HUES6 (cell line): ENCODE measurements around the gene PTPRA.

Source experiments
- H3K27ac ChIP-seq: 2 replicates; pipeline ENCODE4 v1.7.0; 2013; ENCODE audit warnings: low read depth, mild to moderate bottlenecking, low read length, inconsistent platforms
- H3K27me3 ChIP-seq: 2 replicates; pipeline ENCODE4 v1.6.1; 2013; ENCODE audit warnings: low read length; ENCODE audit not compliant: control insufficient read depth, insufficient read depth
- H3K36me3 ChIP-seq: 2 replicates; pipeline ENCODE4 v1.6.1; 2013; ENCODE audit warnings: low read length; ENCODE audit not compliant: control insufficient read depth, insufficient read depth
- H3K4me1 ChIP-seq: 2 replicates; pipeline ENCODE4 v1.6.1; 2013; ENCODE audit warnings: low read length; ENCODE audit not compliant: control insufficient read depth, insufficient read depth
- H3K4me3 ChIP-seq: 2 replicates; pipeline ENCODE4 v1.5.1; 2013; ENCODE audit warnings: low read depth, low read length
- H3K9ac ChIP-seq: one replicate; pipeline ENCODE4 v1.6.1; 2013; ENCODE audit warnings: mild to moderate bottlenecking, low read length
- H3K9me3 ChIP-seq: 2 replicates; pipeline ENCODE4 v1.6.1; 2013; ENCODE audit warnings: low read depth, low read length; ENCODE audit not compliant: control insufficient read depth, insufficient read depth

Gene PTPRA

DNA sequence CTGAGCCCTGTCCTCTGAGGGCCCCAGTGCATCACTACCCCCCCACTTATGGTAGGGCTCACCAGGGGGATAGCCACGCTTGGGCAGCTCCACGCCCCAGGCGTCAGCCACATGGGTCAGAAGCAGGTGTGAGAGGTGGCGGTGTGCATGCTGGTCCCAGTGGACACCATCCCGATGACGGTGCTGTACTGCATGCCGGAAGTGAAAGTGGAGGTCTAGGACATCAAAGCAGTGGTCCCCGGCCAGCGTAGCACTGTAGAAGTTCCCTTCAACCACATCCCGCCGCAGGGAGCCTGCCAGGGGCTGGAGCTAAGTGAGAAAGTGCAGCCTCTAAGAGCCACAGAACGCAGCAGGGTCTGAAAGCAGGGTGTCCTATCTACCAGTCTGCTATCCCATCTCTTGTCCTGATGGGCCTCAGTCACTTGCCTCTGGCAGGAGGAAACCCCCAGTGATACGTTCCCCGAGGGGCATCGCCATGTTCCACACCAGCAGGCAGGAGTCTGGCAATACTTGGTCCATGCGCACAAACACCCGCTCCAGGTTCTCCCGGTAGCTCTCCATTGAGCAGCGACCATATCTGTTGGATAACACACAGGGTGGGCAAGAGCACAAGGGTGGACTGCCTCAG lies 35.0 kb upstream of the PTPRA start:
- H3K9ac ChIP-seq: no peak overlapping the region
- H3K27me3 ChIP-seq: peaks cover 15% of the 10 kb centered on the region
- H3K4me1 ChIP-seq: 0 out of 2 replicates have a peak, but pooled peaks cover 3% of the 10 kb centered on the region
- no peak overlapping the region for H3K4me3 ChIP-seq
- H3K36me3 ChIP-seq: peaks cover 22% of the 10 kb centered on the region; the same call in 1 of the 2 replicates
- H3K27ac ChIP-seq: no peak overlapping the region
- no peaks in the 10 kb centered on the region for H3K9me3 ChIP-seq

- Histone ChIP-seq H3K27ac (no peak overlapping the region), H3K27me3 (peaks cover 15% of the 10 kb centered on the region), H3K9ac (no peak overlapping the region), H3K36me3 (peaks cover 22% of the 10 kb centered on the region; the same call in 1 of the 2 replicates), H3K9me3 (no peaks in the 10 kb centered on the region), H3K4me1 (0 out of 2 replicates have a peak, but pooled peaks cover 3% of the 10 kb centered on the region), H3K4me3 (no peak overlapping the region)
Observed at GRCh38 chr20:2838847-2839671, 34.2 kb upstream of the PTPRA start.

DNA sequence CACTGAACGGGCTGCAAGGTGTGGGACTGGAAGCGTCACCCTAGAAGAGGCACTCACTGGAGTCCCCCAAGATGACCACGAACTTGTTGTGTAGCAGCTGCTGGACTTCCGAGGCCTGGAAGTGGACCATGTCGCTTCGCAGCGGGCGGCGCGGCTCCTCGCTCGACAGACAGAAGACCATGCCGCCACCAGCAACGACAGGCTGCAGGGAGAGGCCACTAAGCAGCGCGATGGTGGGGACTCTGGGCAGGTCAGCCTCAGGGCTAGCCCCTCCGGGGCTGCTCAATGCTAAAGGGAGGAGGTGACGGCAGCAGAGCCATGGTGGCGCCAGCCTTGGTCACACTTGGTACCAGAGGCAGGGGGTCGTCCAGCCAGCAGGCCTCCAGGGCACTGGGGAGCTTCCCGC lies 33.5 kb upstream of the PTPRA start:
- 0 out of 2 replicates have a peak, but pooled peaks cover 3% of the 10 kb centered on the region for H3K4me1 ChIP-seq
- H3K9me3 ChIP-seq: no peaks in the 10 kb centered on the region
- H3K4me3 ChIP-seq: peak overlapping the region; percentile 88
- no peak overlapping the region for H3K27ac ChIP-seq
- peak overlapping the region; percentile 93 for H3K9ac ChIP-seq
- H3K27me3 ChIP-seq: peaks cover 15% of the 10 kb centered on the region
- peaks cover 22% of the 10 kb centered on the region; the same call in 1 of the 2 replicates for H3K36me3 ChIP-seq

DNA sequence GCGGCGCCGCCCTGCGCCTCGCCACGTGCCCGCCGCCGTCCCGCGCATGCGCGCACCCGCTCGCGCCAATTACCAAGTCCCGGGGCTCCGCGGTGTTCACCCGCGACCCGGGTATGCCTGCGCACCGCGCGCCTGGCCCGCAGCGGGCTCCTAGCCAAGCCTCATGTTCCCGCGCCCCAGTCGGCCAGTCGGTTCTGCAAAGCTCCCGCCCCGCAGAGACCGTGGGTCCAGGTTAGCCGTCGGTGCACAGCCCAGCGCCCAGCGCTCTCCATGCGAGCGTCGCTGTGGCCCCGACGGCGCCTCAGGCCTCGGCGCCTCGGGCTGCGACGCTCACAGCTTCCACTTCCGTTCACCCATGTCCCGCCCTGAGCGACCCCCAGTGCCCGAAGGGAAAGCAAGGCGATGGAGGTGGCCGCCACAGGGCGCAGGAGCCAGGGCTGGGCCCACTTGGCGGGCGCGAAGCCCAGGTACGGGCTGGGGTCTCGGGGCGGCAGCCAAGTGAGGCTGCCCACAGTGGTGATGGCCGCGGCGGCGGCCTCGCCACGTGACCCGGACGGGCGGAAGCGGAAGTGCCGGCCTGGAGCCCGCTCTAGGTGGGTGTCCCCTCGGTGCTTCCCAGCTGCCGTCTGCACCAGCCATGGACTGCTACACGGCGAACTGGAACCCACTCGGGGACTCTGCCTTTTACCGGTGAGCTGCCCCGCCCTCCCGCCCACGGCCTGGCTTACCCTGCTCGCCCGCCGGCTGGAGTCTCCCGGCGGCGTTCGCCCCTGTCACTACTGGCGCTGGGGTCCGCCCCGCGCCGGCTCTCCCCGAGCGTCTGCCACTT lies 32.9 kb upstream of the PTPRA start, which contains the start of the genes PCED1A and VPS16:
PCED1A (minus strand) TSS at position 518 of the 829 bp plus-strand sequence. CDS start 743 bp downstream, outside the sequence.
VPS16 (plus strand) TSS at position 608 of the 829 bp plus-strand sequence; CDS start at position 638, 30 bp downstream.
- Histone ChIP-seq H3K27ac (peak within 1 kb of the TSS; percentile 85; the same call in 1 of the 2 replicates), H3K27me3 (peaks cover 15% of the 10 kb centered on the region), H3K4me3 (peak within 1 kb of the TSS; percentile 88), H3K9me3 (no peaks in the 10 kb centered on the region), H3K9ac (peak within 1 kb of the TSS; percentile 93), H3K36me3 (peaks cover 17% of the 10 kb centered on the region; the same call in 1 of the 2 replicates), H3K4me1 (0 out of 2 replicates have a peak, but pooled peaks cover 3% of the 10 kb centered on the region)

GRCh38 chr20:2840967-2841531 lies 32.2 kb upstream of the PTPRA start:
- H3K9me3 ChIP-seq: no peaks in the 10 kb centered on the region

DNA sequence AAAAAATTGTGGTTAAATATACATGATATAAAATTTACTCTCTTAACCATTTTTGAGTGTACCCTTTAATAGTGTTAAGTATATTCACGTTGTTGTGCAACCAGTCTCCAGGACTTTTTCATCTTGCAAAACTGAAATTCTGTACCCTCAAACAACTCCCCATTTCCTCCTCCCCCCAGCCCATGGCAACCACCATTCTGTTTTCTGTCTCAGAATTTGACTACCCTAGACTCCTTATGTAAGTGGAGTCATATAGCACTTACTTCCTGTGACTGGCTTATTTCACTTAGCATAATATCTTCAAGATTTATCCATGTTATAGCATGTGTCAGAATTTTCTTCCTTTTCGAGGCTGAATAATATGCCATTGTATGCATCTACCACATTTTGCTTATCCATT lies 27.7 kb upstream of the PTPRA start:
- H3K27me3 ChIP-seq: no peaks in the 10 kb centered on the region
- 0 out of 2 replicates have a peak, but pooled peaks cover 3% of the 10 kb centered on the region for H3K4me1 ChIP-seq

More at GRCh38 chr20:2840967-2841531, 32.2 kb upstream of the PTPRA start:
- Histone ChIP-seq H3K4me3 (peak overlapping the region; percentile 88), H3K4me1 (0 out of 2 replicates have a peak, but pooled peaks cover 3% of the 10 kb centered on the region), H3K27ac (no peak overlapping the region), H3K27me3 (peaks cover 15% of the 10 kb centered on the region), H3K36me3 (peaks cover 13% of the 10 kb centered on the region; the same call in 1 of the 2 replicates), H3K9ac (peak overlapping the region; percentile 52)

GRCh38 chr20:2846698-2847097 lies 26.6 kb upstream of the PTPRA start:
- H3K27me3 ChIP-seq: no peaks in the 10 kb centered on the region
- no peak overlapping the region for H3K4me3 ChIP-seq
- H3K9me3 ChIP-seq: no peaks in the 10 kb centered on the region
- H3K9ac ChIP-seq: no peak overlapping the region
- no peaks in the 10 kb centered on the region for H3K36me3 ChIP-seq
- no peak overlapping the region for H3K27ac ChIP-seq
- no peaks in the 10 kb centered on the region for H3K4me1 ChIP-seq

More for the DNA sequence above, 27.7 kb upstream of the PTPRA start:
- Histone ChIP-seq H3K27ac (no peak overlapping the region), H3K4me3 (no peak overlapping the region), H3K9ac (no peak overlapping the region), H3K36me3 (no peaks in the 10 kb centered on the region), H3K9me3 (no peaks in the 10 kb centered on the region)

DNA sequence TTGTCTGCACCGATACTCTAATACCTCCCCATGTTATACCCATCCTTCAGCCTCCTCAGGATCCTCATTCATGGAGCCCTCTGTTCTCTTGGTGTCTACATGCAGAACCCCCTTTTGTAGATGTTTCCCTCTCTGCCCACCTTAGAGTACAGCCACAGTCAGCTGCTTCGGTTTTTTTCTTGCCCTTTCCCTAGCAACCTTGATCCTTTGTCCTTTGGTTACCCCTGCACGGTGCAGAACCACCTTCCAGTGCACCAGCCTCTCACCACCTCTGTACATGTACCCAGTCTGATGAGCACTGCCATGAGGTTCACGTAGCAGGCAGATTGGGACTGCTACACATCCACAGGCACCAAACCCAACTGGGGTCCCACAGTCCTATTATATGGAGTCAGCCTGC lies 25.5 kb upstream of the PTPRA start:
- Histone ChIP-seq H3K36me3 (no peaks in the 10 kb centered on the region), H3K4me3 (no peak overlapping the region), H3K9ac (no peak overlapping the region), H3K27ac (no peak overlapping the region), H3K27me3 (no peaks in the 10 kb centered on the region), H3K4me1 (peaks cover 3% of the 10 kb centered on the region; the same call in 1 of the 2 replicates), H3K9me3 (no peaks in the 10 kb centered on the region)

GRCh38 chr20:2849529-2849928 lies 23.8 kb upstream of the PTPRA start:
- no peaks in the 10 kb centered on the region for H3K9me3 ChIP-seq
- H3K27ac ChIP-seq: no peak overlapping the region
- H3K9ac ChIP-seq: no peak overlapping the region
- no peaks in the 10 kb centered on the region for H3K36me3 ChIP-seq
- peaks cover 3% of the 10 kb centered on the region; the same call in 1 of the 2 replicates for H3K4me1 ChIP-seq
- no peak overlapping the region for H3K4me3 ChIP-seq
- H3K27me3 ChIP-seq: no peaks in the 10 kb centered on the region

- Histone ChIP-seq H3K9ac (no peak overlapping the region), H3K36me3 (no peaks in the 10 kb centered on the region), H3K27me3 (no peaks in the 10 kb centered on the region), H3K4me1 (peaks cover 3% of the 10 kb centered on the region; the same call in 1 of the 2 replicates), H3K27ac (no peak overlapping the region), H3K4me3 (no peak overlapping the region), H3K9me3 (no peaks in the 10 kb centered on the region)
Observed at GRCh38 chr20:2851086-2851485, 22.2 kb upstream of the PTPRA start.
